Measurements from ENCODE around the gene MAST4.

MAST4 gene

GRCh38 chr5:66854416-66854815 is 258.2 kb downstream of the MAST4 start:
- H2AFZ ChIP-seq (ENCODE audit: low read depth, low read length) = no peak overlapping the region
- no peak overlapping the region for H3K27ac ChIP-seq (ENCODE audit: low read length)
- no peak for TF ChIP-seq EZH2phosphoT487 (IDR thresholded peaks at IDR 0.05; ENCODE audit: low read depth)
- TF ChIP-seq CTCF (IDR thresholded peaks at IDR 0.05; ENCODE audit: low read depth, low read length) = no peak
- H3K36me3 ChIP-seq (replicated peaks; ENCODE audit: low read depth, low read length) = no peaks in the 10 kb centered on the region
- no peak overlapping the region for H3K4me2 ChIP-seq (ENCODE audit: low read length)
- no peaks in the 10 kb centered on the region for H3K4me1 ChIP-seq (ENCODE audit: low read length)
- H4K20me1 ChIP-seq (ENCODE audit: insufficient read depth, low read length) = no peaks in the 10 kb centered on the region
- H3K9me3 ChIP-seq (ENCODE audit: insufficient read depth, low read length) = no peaks in the 10 kb centered on the region
- no peaks in the 10 kb centered on the region for H3K79me2 ChIP-seq (ENCODE audit: low read length)
- no peak overlapping the region for H3K4me3 ChIP-seq (ENCODE audit: low read length)
- peaks cover 48% of the 10 kb centered on the region for H3K27me3 ChIP-seq (ENCODE audit: low read depth, low read length)
- H3K9ac ChIP-seq (ENCODE audit: low read length) = no peak overlapping the region

GRCh38 chr5:66856041-66856805 is 260.0 kb downstream of the MAST4 start:
- Histone ChIP-seq H3K9me3 (ENCODE audit: insufficient read depth, low read length) (no peaks in the 10 kb centered on the region), H3K36me3 (replicated peaks; ENCODE audit: low read depth, low read length) (no peaks in the 10 kb centered on the region), H4K20me1 (ENCODE audit: insufficient read depth, low read length) (no peaks in the 10 kb centered on the region), H3K79me2 (ENCODE audit: low read length) (no peaks in the 10 kb centered on the region), H3K27ac (ENCODE audit: low read length) (no peak overlapping the region), H3K27me3 (ENCODE audit: low read depth, low read length) (peaks cover 35% of the 10 kb centered on the region), H3K4me2 (ENCODE audit: low read length) (no peak overlapping the region), H3K9ac (ENCODE audit: low read length) (no peak overlapping the region), H2AFZ (ENCODE audit: low read depth, low read length) (no peak overlapping the region), H3K4me3 (ENCODE audit: low read length) (no peak overlapping the region), H3K4me1 (ENCODE audit: low read length) (no peaks in the 10 kb centered on the region)
- TF ChIP-seq CTCF (IDR thresholded peaks at IDR 0.05; ENCODE audit: low read depth, low read length) (no peak), EZH2phosphoT487 (IDR thresholded peaks at IDR 0.05; ENCODE audit: low read depth) (no peak)

- H3K36me3 ChIP-seq (replicated peaks; ENCODE audit: low read depth, low read length) = no peaks in the 10 kb centered on the region
- H3K4me3 ChIP-seq (ENCODE audit: low read length) = no peak overlapping the region
- H3K9ac ChIP-seq (ENCODE audit: low read length) = no peak overlapping the region
- H3K27me3 ChIP-seq (ENCODE audit: low read depth, low read length) = peaks cover 34% of the 10 kb centered on the region
- H2AFZ ChIP-seq (ENCODE audit: low read depth, low read length) = no peak overlapping the region
- H3K9me3 ChIP-seq (ENCODE audit: insufficient read depth, low read length) = no peaks in the 10 kb centered on the region
- H3K4me1 ChIP-seq (ENCODE audit: low read length) = no peaks in the 10 kb centered on the region
- no peaks in the 10 kb centered on the region for H3K79me2 ChIP-seq (ENCODE audit: low read length)
- TF ChIP-seq EZH2phosphoT487 (IDR thresholded peaks at IDR 0.05; ENCODE audit: low read depth) (no peak), CTCF (IDR thresholded peaks at IDR 0.05; ENCODE audit: low read depth, low read length) (no peak)
- H3K27ac ChIP-seq (ENCODE audit: low read length) = no peak overlapping the region
- no peaks in the 10 kb centered on the region for H4K20me1 ChIP-seq (ENCODE audit: insufficient read depth, low read length)
- no peak overlapping the region for H3K4me2 ChIP-seq (ENCODE audit: low read length)
Measured at GRCh38 chr5:66859526-66859925, 263.3 kb downstream of the MAST4 start.

GRCh38 chr5:66860199-66860975 is 264.2 kb downstream of the MAST4 start:
- no peak overlapping the region for H3K4me2 ChIP-seq (ENCODE audit: low read length)
- H3K27me3 ChIP-seq (ENCODE audit: low read depth, low read length) = peaks cover 33% of the 10 kb centered on the region

More at GRCh38 chr5:66860199-66860975, 264.2 kb downstream of the MAST4 start:
- no peaks in the 10 kb centered on the region for H3K79me2 ChIP-seq (ENCODE audit: low read length)
- no peak overlapping the region for H3K4me3 ChIP-seq (ENCODE audit: low read length)
- no peaks in the 10 kb centered on the region for H4K20me1 ChIP-seq (ENCODE audit: insufficient read depth, low read length)
- no peak for TF ChIP-seq CTCF (IDR thresholded peaks at IDR 0.05; ENCODE audit: low read depth, low read length)
- no peak for TF ChIP-seq EZH2phosphoT487 (IDR thresholded peaks at IDR 0.05; ENCODE audit: low read depth)
- H2AFZ ChIP-seq (ENCODE audit: low read depth, low read length) = no peak overlapping the region
- no peaks in the 10 kb centered on the region for H3K36me3 ChIP-seq (replicated peaks; ENCODE audit: low read depth, low read length)
- H3K4me1 ChIP-seq (ENCODE audit: low read length) = no peaks in the 10 kb centered on the region
- H3K27ac ChIP-seq (ENCODE audit: low read length) = no peak overlapping the region
- no peaks in the 10 kb centered on the region for H3K9me3 ChIP-seq (ENCODE audit: insufficient read depth, low read length)
- no peak overlapping the region for H3K9ac ChIP-seq (ENCODE audit: low read length)

Measured in OCI-LY3 (cell line).